Measurements from ENCODE around the gene RAB3IL1. TPM values are rescaled to one million over a fixed set of nuclear protein-coding genes. Genes with fewer than 3 reads are reported as not detected.
A peak's percentile ranks its signal among the peaks of the same experiment; 100 is the strongest.

The RAB3IL1 gene
- total and polyA plus RNA-seq, 2 of the 13 experiments (the other 11 are each of a cell fraction or from before 2014, with no cell fraction given) = 1.2 to 2.0 TPM

DNA sequence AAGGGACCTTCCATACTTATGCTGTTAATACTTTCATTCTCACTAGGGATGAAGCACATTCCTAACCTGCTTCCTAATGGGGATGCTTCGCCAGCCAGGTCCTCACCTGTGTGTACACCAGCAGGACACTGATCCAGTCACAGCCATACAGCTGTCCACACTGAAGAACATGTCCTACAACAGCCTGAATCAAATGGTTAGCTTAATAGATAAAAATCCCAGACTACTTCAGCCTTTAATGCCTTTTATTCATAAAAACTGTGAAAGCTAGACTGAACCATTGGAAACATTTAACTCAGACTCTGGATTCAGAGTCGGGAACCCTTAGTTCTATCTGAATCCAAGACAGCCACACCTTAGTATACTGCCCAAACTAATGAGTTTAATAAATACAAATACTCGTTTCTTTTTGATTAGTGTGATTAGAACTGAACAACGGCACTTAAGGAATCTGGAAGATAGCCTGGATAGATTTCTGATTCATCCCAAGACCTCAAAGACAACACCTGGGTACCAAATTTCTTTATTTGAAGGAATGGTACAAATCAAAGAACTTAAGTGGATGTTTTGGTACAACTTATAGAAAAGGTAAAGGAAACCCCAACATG is 46.8 kb upstream of the RAB3IL1 start (continued):
- TF ChIP-seq, protein P1, sequence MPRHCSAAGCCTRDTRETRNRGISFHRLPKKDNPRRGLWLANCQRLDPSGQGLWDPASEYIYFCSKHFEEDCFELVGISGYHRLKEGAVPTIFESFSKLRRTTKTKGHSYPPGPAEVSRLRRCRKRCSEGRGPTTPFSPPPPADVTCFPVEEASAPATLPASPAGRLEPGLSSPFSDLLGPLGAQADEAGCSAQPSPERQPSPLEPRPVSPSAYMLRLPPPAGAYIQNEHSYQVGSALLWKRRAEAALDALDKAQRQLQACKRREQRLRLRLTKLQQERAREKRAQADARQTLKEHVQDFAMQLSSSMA (CRISPR knock-in tag; IDR thresholded peaks at IDR 0.05) = no peak
- no peak for TF ChIP-seq RXRA (CRISPR knock-in tag; IDR thresholded peaks at IDR 0.05)
- TF ChIP-seq ZNF660 (CRISPR knock-in tag; IDR thresholded peaks at IDR 0.05; ENCODE audit: borderline replicate concordance, low read depth) = no peak
- peak; percentile 85; the same call in 1 of the 2 replicates for TF ChIP-seq MBD4 (IDR thresholded peaks at IDR 0.05; ENCODE audit: borderline replicate concordance, low read length)
- no peak for TF ChIP-seq TRIM24 (CRISPR knock-in tag; IDR thresholded peaks at IDR 0.05)
- TF ChIP-seq POLR2G (IDR thresholded peaks at IDR 0.05; ENCODE audit: low read depth, low read length) = peak; percentile 61
- no peak for TF ChIP-seq SP140L (CRISPR knock-in tag; IDR thresholded peaks at IDR 0.05; ENCODE audit: borderline replicate concordance)
- no peak for TF ChIP-seq ZFP82 (CRISPR knock-in tag; IDR thresholded peaks at IDR 0.05; ENCODE audit: borderline replicate concordance)
- TF ChIP-seq SIN3A (IDR thresholded peaks at IDR 0.05; ENCODE audit: borderline replicate concordance, low read depth, low read length) = no peak
- TF ChIP-seq ZFP37 (CRISPR knock-in tag; IDR thresholded peaks at IDR 0.05; ENCODE audit: borderline replicate concordance) = no peak
- TF ChIP-seq SATB2 (CRISPR knock-in tag; IDR thresholded peaks at IDR 0.05) = no peak
- 0 out of 2 replicates have a peak, but pooled peaks have one; percentile 48 for TF ChIP-seq NFIC (IDR thresholded peaks at IDR 0.05; ENCODE audit: low read length)
- no peak for TF ChIP-seq PAWR (CRISPR knock-in tag; IDR thresholded peaks at IDR 0.05; ENCODE audit: borderline replicate concordance)
